ENCODE measurements around the gene MYL4. TPM values are rescaled to one million over a fixed set of nuclear protein-coding genes. Genes with fewer than 3 reads are reported as not detected.
A peak's percentile ranks its signal among the peaks of the same experiment; 100 is the strongest.

The MYL4 gene
- total and polyA plus RNA-seq, 10 of the 15 experiments (the other 5 are each of a cell fraction or from before 2014, with no cell fraction given), result 0.23 to 1.6 (median 0.58) TPM; not detected in 3

DNA sequence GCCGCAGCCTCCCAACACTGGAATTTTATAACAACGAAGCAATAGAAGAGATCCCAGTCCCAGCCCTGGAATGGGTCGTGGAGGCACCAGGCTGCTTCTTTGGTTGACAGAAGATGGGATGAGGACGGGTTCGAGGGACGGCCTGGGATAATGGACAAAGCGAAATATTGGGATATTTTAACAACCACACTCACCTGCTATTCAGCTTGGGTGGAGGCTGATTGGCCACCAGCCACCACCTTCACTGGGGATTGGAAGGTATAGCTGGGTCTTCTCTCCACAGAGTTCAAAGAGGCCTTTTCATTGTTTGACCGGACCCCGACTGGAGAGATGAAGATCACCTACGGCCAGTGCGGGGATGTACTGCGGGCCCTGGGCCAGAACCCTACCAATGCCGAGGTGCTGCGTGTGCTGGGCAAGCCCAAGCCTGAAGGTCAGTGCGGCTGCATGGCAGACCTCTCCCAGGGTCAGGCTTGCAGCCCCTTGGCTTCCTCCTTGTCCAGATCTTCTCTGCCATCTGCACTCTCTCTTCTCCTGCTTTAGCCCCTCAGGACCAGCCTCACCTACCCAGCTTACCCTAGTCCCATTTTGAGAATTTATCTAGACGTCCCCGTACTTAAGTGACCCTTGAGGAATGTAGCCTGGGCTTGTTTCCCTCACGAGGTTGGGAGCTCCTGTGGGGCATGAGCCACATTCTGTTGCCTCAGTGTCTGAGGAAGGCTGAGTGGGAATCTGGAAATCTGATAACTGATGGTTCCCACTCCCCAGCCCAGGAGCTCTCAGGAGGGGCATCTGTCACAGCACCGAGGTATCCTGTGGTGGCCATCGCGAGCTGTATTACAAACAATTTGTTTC lies 10.7 kb downstream of the MYL4 start (continued):
- TF ChIP-seq, protein P1, sequence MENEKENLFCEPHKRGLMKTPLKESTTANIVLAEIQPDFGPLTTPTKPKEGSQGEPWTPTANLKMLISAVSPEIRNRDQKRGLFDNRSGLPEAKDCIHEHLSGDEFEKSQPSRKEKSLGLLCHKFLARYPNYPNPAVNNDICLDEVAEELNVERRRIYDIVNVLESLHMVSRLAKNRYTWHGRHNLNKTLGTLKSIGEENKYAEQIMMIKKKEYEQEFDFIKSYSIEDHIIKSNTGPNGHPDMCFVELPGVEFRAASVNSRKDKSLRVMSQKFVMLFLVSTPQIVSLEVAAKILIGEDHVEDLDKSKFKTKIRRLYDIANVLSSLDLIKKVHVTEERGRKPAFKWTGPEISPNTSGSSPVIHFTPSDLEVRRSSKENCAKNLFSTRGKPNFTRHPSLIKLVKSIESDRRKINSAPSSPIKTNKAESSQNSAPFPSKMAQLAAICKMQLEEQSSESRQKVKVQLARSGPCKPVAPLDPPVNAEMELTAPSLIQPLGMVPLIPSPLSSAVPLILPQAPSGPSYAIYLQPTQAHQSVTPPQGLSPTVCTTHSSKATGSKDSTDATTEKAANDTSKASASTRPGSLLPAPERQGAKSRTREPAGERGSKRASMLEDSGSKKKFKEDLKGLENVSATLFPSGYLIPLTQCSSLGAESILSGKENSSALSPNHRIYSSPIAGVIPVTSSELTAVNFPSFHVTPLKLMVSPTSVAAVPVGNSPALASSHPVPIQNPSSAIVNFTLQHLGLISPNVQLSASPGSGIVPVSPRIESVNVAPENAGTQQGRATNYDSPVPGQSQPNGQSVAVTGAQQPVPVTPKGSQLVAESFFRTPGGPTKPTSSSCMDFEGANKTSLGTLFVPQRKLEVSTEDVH (IDR thresholded peaks at IDR 0.05; ENCODE audit: low read depth, partially characterized antibody), result no peak
- TF ChIP-seq PAX5 (IDR thresholded peaks at IDR 0.05; ENCODE audit: borderline replicate concordance, low read depth, low read length), result no peak

DNA sequence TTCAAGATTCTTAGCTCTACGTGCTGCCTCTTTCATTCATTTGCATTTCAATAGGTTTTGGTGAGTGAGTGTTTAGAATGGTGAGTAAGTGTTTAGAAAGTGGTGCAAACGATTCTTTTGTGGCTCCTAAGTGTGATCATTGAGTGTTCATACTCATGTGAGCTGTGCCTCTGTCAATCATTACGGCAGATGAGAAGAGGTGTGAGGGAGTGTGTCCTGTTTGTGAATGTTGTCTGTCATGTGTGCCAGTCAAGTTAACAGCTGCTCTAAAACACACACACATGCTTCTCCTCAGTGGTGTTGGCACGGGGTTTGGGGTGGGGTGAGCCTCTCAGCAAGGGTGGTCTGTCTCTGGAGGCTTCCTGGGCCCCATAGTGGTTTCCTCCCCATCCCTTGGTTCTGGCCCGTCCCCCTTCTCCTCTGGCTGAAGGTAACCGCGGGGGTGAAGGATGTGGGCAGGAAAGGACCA lies 11.4 kb downstream of the MYL4 start:
- peaks cover 9% of the 10 kb centered on the region for H3K4me1 ChIP-seq (ENCODE audit: control insufficient read depth, insufficient read depth, low read length)
- SMC1A ChIA-PET (ENCODE audit: uncharacterized antibody, unreplicated experiment), result interaction anchor here (0.9 to 4.8 kb wide), 8 partner anchors 9 to 444 kb away, joined by 3 to 46 read pairs (median 4); partner anchors contain the start of gene CDC27
- H3K79me2 ChIP-seq (ENCODE audit: control insufficient read depth, insufficient read depth, low read length), result no peaks in the 10 kb centered on the region
- intact Hi-C loops (cut with micrococcal nuclease; ENCODE audit: unreplicated experiment) (no loop called here), in situ Hi-C loops (cut with MboI) (no loop called here)
- POLR2A ChIA-PET, result interaction anchor here (1.8 kb wide), 1 partner anchor 13 kb away, joined by 6 read pairs; no protein-coding TSS in a partner anchor
- no peak overlapping the region for H3K9ac ChIP-seq (ENCODE audit: control insufficient read depth, insufficient read depth, low read length)
- TF ChIP-seq, protein P2, sequence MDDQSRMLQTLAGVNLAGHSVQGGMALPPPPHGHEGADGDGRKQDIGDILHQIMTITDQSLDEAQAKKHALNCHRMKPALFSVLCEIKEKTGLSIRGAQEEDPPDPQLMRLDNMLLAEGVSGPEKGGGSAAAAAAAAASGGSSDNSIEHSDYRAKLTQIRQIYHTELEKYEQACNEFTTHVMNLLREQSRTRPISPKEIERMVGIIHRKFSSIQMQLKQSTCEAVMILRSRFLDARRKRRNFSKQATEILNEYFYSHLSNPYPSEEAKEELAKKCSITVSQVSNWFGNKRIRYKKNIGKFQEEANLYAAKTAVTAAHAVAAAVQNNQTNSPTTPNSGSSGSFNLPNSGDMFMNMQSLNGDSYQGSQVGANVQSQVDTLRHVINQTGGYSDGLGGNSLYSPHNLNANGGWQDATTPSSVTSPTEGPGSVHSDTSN (IDR thresholded peaks at IDR 0.05; ENCODE audit: insufficient replicate concordance, low read depth, low read length), result peak; percentile 70
- no peak for TF ChIP-seq FOS (IDR thresholded peaks at IDR 0.05; ENCODE audit: borderline replicate concordance, extremely low read depth, insufficient read length)
- TF ChIP-seq BHLHE40 (IDR thresholded peaks at IDR 0.05; ENCODE audit: borderline replicate concordance in 1 of 2, low read depth in 2 of 2, low read length in 1 of 2), result peak; percentile 74 to 81; a peak in 3 of 4 replicates
- TF ChIP-seq ATF7 (IDR thresholded peaks at IDR 0.05; ENCODE audit: low read depth), result 0 out of 2 replicates have a peak, but pooled peaks have one; percentile 17
- no peak for TF ChIP-seq NRF1 (conservative IDR thresholded peaks at IDR 0.05; ENCODE audit: low read depth, low read length)
- TF ChIP-seq, protein P3, sequence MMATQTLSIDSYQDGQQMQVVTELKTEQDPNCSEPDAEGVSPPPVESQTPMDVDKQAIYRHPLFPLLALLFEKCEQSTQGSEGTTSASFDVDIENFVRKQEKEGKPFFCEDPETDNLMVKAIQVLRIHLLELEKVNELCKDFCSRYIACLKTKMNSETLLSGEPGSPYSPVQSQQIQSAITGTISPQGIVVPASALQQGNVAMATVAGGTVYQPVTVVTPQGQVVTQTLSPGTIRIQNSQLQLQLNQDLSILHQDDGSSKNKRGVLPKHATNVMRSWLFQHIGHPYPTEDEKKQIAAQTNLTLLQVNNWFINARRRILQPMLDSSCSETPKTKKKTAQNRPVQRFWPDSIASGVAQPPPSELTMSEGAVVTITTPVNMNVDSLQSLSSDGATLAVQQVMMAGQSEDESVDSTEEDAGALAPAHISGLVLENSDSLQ (IDR thresholded peaks at IDR 0.05), result peak; percentile 95
- TF ChIP-seq BACH1 (IDR thresholded peaks at IDR 0.05; ENCODE audit: borderline replicate concordance), result peak; percentile 24; the same call in 1 of the 2 replicates
- no peak for TF ChIP-seq CBX3 (IDR thresholded peaks at IDR 0.05; ENCODE audit: borderline replicate concordance, low read depth)
- H3K36me3 ChIP-seq (ENCODE audit: control insufficient read depth in 2 of 2, insufficient read depth in 2 of 2, low read length in 1 of 2), result no peaks in the 10 kb centered on the region
- H3K27ac ChIP-seq (ENCODE audit: control insufficient read depth, insufficient read depth), result no peak overlapping the region
- RAD21 ChIA-PET (ENCODE audit: unreplicated experiment), result interaction anchor here (1.1 to 2.5 kb wide), 3 partner anchors 9 to 14 kb away, joined by 3 to 13 read pairs (median 10); no protein-coding TSS in a partner anchor
- H3K4me3 ChIP-seq, result no peak overlapping the region
- ATAC-seq (no peak; the same call in 2 of the 3 replicates), DNase-seq (ENCODE audit: low read depth, low spot score) (no peak), FAIRE-seq (no peak)
- no TSS peak for BruUV-seq (replicated peaks)
- CTCF ChIA-PET, result interaction anchor here (0.9 to 2.8 kb wide), 5 partner anchors 9 to 85 kb away, joined by 3 to 20 read pairs (median 3); no protein-coding TSS in a partner anchor
- peak overlapping the region; percentile 5; the same call in 1 of the 2 replicates for H2AFZ ChIP-seq (ENCODE audit: control insufficient read depth, low read depth, low read length)
- no peaks in the 10 kb centered on the region; the same call in 2 of the 3 replicates for H3K9me3 ChIP-seq (replicated peaks; ENCODE audit: control insufficient read depth, insufficient read depth, low read length)
- H4K20me1 ChIP-seq (ENCODE audit: control insufficient read depth, insufficient read depth), result no peaks in the 10 kb centered on the region
- H3K4me2 ChIP-seq (ENCODE audit: control insufficient read depth, insufficient read depth), result no peak overlapping the region
- 29% methylated on average over 7 of the region's 7 CpGs for WGBS (ENCODE audit: insufficient coverage, insufficient replicate concordance, low lambda C conversion rate, missing lambda C conversion rate)
- H3K27me3 ChIP-seq (replicated peaks in 1 of 2; ENCODE audit: control insufficient read depth in 2 of 2, insufficient read depth in 2 of 2, low read length in 1 of 2), result no peaks in the 10 kb centered on the region

Data from GM12878 (cell line).